HCT116 (cell line): ENCODE data around the gene HNRNPL. TPM values are rescaled to one million over a fixed set of nuclear protein-coding genes. Genes with fewer than 3 reads are reported as not detected.

Experiments
- ATAC-seq: fragments of 200-7000 bp; cut with Tn5 transposase; 2 replicates; pipeline ENCODE4 v1.9.1; 2020; ENCODE audit warnings: mild to moderate bottlenecking, moderate library complexity
- BruUV-seq: library from RNA; stranded (reverse); fragments of 400-500 nt; replicated peaks from 2 replicates; lab custom pipeline; 2021; lab: Mats Ljungman, UMichigan
- CTCF ChIA-PET: fragments of 300-600 bp; sonication (Branson Sonifier 250); formaldehyde crosslinking; loops from one replicate; lab custom pipeline; 2021; ENCODE audit warnings: antibody characterized with exemption; lab: Charles Lee
- POLR2A ChIA-PET: fragments of 300-600, 350-600 bp; sonication (Branson Sonifier 250); formaldehyde crosslinking; loops from one replicate; lab custom pipeline; 2021; ENCODE audit warnings: antibody characterized with exemption; lab: Charles Lee
- RAD21 ChIA-PET, 2 experiments: fragments of 300-600 bp; sonication (Branson Sonifier 250); formaldehyde crosslinking; loops; one replicate each; lab custom pipeline; 2023; ENCODE audit warnings: low total read pairs in 2 of 2; ENCODE audit not compliant: uncharacterized antibody in 2 of 2, unreplicated experiment in 2 of 2, low non-redundant PET in 1 of 2; lab: Charles Lee
- DNase-seq: peaks from one replicate; pipeline ENCODE4 v3.0.0-alpha.2; 2010; ENCODE audit warnings: low read depth, low spot score
- H2AFZ ChIP-seq: fragments of 200-600 bp; shearing (Covaris generic), sonication (generic); 2 replicates; pipeline ENCODE4 v1.6.1; 2017; ENCODE audit warnings: low read depth, mixed run types, mixed read lengths, antibody characterized with exemption, low read length; ENCODE audit not compliant: poor library complexity, severe bottlenecking
- H3K27ac ChIP-seq: 2 replicates; pipeline ENCODE4 v1.5.1; 2012; ENCODE audit warnings: low read depth, low read length
- H3K27me3 ChIP-seq: fragments of 200-600 bp; sonication (generic); 2 replicates; pipeline ENCODE4 v1.6.1; 2016; ENCODE audit warnings: mixed run types, low read length, mixed read lengths; ENCODE audit not compliant: insufficient read depth
- H3K36me3 ChIP-seq, 2 experiments: fragments of 200-500 bp in 1 of 2; fragments of 200-600 bp in 1 of 2; sonication (Bioruptor generic) in 1 of 2; sonication (generic) in 1 of 2; 2 replicates each; pipeline versions ENCODE4 v1.5.1 to v1.6.1; 2014 to 2016; ENCODE audit warnings: low read length in 2 of 2, inconsistent platforms in 1 of 2, mixed read lengths in 1 of 2, mixed run types in 1 of 2; ENCODE audit not compliant: insufficient read depth in 2 of 2, control insufficient read depth in 1 of 2
- H3K4me1 ChIP-seq, 2 experiments: fragments of 200-600 bp in 1 of 2; sonication (generic) in 1 of 2; 2 replicates each; pipeline versions ENCODE4 v1.5.1 to v1.6.1; 2012 to 2017; ENCODE audit warnings: low read length in 2 of 2, inconsistent platforms in 1 of 2, mild to moderate bottlenecking in 1 of 2, mixed read lengths in 1 of 2, mixed run types in 1 of 2, moderate library complexity in 1 of 2; ENCODE audit not compliant: insufficient read depth in 2 of 2, control insufficient read depth in 1 of 2
- H3K4me2 ChIP-seq: fragments of 200-600 bp; sonication (generic); 2 replicates; pipeline ENCODE4 v1.6.1; 2017; ENCODE audit warnings: mixed run types, low read length, mixed read lengths
- H3K4me3 ChIP-seq, 2 experiments: fragments of 200-600 bp in 1 of 2; sonication (generic) in 1 of 2; replicated peaks in 1 of 2; 2 replicates each; pipeline ENCODE4 v1.5.1; 2011 to 2016; ENCODE audit warnings: low read length in 2 of 2, control low read depth in 1 of 2, low read depth in 1 of 2, mild to moderate bottlenecking in 1 of 2, mixed read lengths in 1 of 2, mixed run types in 1 of 2
- H3K79me2 ChIP-seq: fragments of 200-600 bp; sonication (generic); 2 replicates; pipeline ENCODE4 v1.6.1; 2017; ENCODE audit warnings: mild to moderate bottlenecking, mixed run types, low read length, moderate library complexity, mixed read lengths; ENCODE audit not compliant: insufficient read depth
- H3K9ac ChIP-seq: fragments of 200-600 bp; sonication (generic); 2 replicates; pipeline ENCODE4 v1.6.1; 2016; ENCODE audit warnings: low read length, mixed read lengths
- H3K9me2 ChIP-seq: fragments of 200-600 bp; sonication (generic), shearing (Covaris generic); 2 replicates; pipeline ENCODE4 v1.6.1; 2017; ENCODE audit warnings: mixed run types, mild to moderate bottlenecking, moderate library complexity; ENCODE audit not compliant: insufficient read depth
- H3K9me3 ChIP-seq, 2 experiments: fragments of 200-500 bp in 1 of 2; fragments of 200-600 bp in 1 of 2; sonication (Bioruptor generic) in 1 of 2; sonication (generic) in 1 of 2; 2 replicates each; pipeline ENCODE4 v1.6.1; 2014 to 2017; ENCODE audit warnings: low read length in 2 of 2, mixed read lengths in 2 of 2, inconsistent platforms in 1 of 2, low read depth in 1 of 2, mild to moderate bottlenecking in 1 of 2, mixed run types in 1 of 2, moderate library complexity in 1 of 2; ENCODE audit not compliant: control insufficient read depth in 1 of 2, insufficient read depth in 1 of 2
- H4K20me1 ChIP-seq: fragments of 200-600 bp; sonication (generic), shearing (Covaris generic); 2 replicates; pipeline ENCODE4 v1.6.1; 2017; ENCODE audit warnings: mixed run types, mild to moderate bottlenecking, moderate library complexity; ENCODE audit not compliant: insufficient read depth
- CEBPB ChIP-seq: IDR thresholded peaks from 2 replicates; pipeline ENCODE4 v1.6.1; 2012; ENCODE audit warnings: low read depth
- EZH2 ChIP-seq: fragments of 200-600 bp; sonication (generic); IDR thresholded peaks from 2 replicates; pipeline ENCODE4 v1.6.1; 2017; ENCODE audit warnings: antibody characterized with exemption, mixed run types
- EZH2phosphoT487 ChIP-seq: fragments of 200-600 bp; IDR thresholded peaks from 2 replicates; pipeline ENCODE4 v1.6.1; 2018; ENCODE audit warnings: antibody characterized with exemption, borderline replicate concordance
- FOSL1 ChIP-seq: IDR thresholded peaks from 2 replicates; pipeline ENCODE4 v1.6.1; 2012; ENCODE audit warnings: low read depth
- POLR2AphosphoS5 ChIP-seq: IDR thresholded peaks from 2 replicates; pipeline ENCODE4 v1.6.1; 2011; ENCODE audit warnings: mild to moderate bottlenecking, low read depth, low read length, moderate library complexity
- RAD21 ChIP-seq: IDR thresholded peaks from 2 replicates; pipeline ENCODE4 v1.6.1; 2012; ENCODE audit warnings: low read depth, mild to moderate bottlenecking
- SP1 ChIP-seq: IDR thresholded peaks from 2 replicates; pipeline ENCODE4 v1.6.1; 2012; ENCODE audit warnings: low read depth
- TCF7L2 ChIP-seq: IDR thresholded peaks from 2 replicates; pipeline ENCODE4 v1.7.0; 2011; ENCODE audit warnings: borderline replicate concordance, inconsistent platforms; ENCODE audit not compliant: insufficient read depth, insufficient read length; ENCODE audit errors: extremely low read depth
- ZFX ChIP-seq: fragments of 450-650 bp; IDR thresholded peaks from 2 replicates; pipeline ENCODE4 v1.6.1; 2017
- ZNF274 ChIP-seq: fragments of 200-500 bp; sonication (Bioruptor generic); IDR thresholded peaks from 2 replicates; pipeline ENCODE4 v1.6.1; 2014; ENCODE audit warnings: mild to moderate bottlenecking, low read depth, low read length, inconsistent platforms
- intact Hi-C: fragments of 100-400 bp; cut with micrococcal nuclease; formaldehyde crosslinking; loops from 2 replicates; pipeline ENCODE4 v1.10.0; 2022
- total RNA-seq: library from RNA; stranded (reverse); gene quantifications from one replicate; pipeline ENCODE4 v1.2.1, GENCODE V29; 2021; ENCODE audit not compliant: unreplicated experiment
- TF ChIP-seq, protein P1 (sequence below): IDR thresholded peaks from 2 replicates; pipeline ENCODE4 v1.6.1; 2012; ENCODE audit warnings: low read depth
- TF ChIP-seq, protein P2 (sequence below): IDR thresholded peaks from 2 replicates; pipeline ENCODE4 v1.6.1; 2012
- TF ChIP-seq, protein P3 (sequence below), 3 experiments: fragments of 200-600 bp in 1 of 3; sonication (generic) in 1 of 3; IDR thresholded peaks in 2 of 3; conservative IDR thresholded peaks in 1 of 3; 2 replicates each; pipeline ENCODE4 v1.5.1; 2012 to 2017; ENCODE audit warnings: low read depth in 2 of 3, low read length in 2 of 3, antibody characterized with exemption in 1 of 3, borderline replicate concordance in 1 of 3, control low read depth in 1 of 3, mild to moderate bottlenecking in 1 of 3, mixed read lengths in 1 of 3, mixed run types in 1 of 3, moderate library complexity in 1 of 3; ENCODE audit not compliant: insufficient read depth in 1 of 3

HNRNPL gene
- total RNA-seq, 1 experiment from 2014 or later, result 551 TPM

DNA sequence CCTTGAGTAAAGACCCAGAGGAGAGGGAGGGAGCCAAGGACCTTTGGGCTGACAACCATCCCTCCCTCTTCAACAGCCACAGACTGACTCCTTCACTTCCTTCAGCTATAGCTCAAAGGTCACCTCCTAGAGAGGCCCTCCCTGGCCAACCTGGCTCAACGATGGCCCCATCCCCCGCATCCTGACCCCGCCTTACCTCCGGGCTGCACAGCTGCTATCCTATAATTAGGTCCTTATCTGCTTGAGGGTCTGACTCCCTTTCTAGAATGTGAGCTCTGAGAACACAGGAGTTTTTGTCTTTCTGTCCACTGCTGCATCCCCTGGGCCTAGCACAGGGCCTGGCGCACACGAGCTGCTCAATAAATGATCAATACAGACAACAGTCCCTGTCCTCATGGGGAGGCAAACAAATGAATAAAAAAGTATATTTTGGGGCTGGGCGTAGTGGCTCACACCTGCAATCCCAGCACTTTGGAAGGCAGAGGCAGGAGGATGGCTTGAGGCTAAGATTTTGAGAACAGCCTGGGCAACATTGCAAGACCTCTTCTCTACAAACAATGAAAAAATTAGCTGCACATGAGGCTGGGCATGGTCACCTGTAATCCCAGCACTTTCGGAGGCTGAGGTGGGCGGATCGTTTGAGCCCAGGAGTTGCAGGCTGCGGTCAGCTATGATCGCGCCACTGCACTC is 30.4 kb downstream of the HNRNPL start:
- CTCF ChIA-PET, result no interaction called here
- H3K4me1 ChIP-seq, result peaks cover 0 to 11% of the 10 kb centered on the region in 2 experiments; a peak in 1 of 4 replicates

More for the DNA sequence above, 30.4 kb downstream of the HNRNPL start:
- no peaks in the 10 kb centered on the region for H4K20me1 ChIP-seq
- no peak overlapping the region for H3K9ac ChIP-seq
- peaks cover 17% of the 10 kb centered on the region for H3K79me2 ChIP-seq
- H3K9me2 ChIP-seq, result no peaks in the 10 kb centered on the region
- TF ChIP-seq ZFX, result no peak
- TF ChIP-seq ZNF274, result no peak
- TF ChIP-seq EZH2phosphoT487, result no peak
- TF ChIP-seq RAD21, result no peak
- TF ChIP-seq, protein P1, sequence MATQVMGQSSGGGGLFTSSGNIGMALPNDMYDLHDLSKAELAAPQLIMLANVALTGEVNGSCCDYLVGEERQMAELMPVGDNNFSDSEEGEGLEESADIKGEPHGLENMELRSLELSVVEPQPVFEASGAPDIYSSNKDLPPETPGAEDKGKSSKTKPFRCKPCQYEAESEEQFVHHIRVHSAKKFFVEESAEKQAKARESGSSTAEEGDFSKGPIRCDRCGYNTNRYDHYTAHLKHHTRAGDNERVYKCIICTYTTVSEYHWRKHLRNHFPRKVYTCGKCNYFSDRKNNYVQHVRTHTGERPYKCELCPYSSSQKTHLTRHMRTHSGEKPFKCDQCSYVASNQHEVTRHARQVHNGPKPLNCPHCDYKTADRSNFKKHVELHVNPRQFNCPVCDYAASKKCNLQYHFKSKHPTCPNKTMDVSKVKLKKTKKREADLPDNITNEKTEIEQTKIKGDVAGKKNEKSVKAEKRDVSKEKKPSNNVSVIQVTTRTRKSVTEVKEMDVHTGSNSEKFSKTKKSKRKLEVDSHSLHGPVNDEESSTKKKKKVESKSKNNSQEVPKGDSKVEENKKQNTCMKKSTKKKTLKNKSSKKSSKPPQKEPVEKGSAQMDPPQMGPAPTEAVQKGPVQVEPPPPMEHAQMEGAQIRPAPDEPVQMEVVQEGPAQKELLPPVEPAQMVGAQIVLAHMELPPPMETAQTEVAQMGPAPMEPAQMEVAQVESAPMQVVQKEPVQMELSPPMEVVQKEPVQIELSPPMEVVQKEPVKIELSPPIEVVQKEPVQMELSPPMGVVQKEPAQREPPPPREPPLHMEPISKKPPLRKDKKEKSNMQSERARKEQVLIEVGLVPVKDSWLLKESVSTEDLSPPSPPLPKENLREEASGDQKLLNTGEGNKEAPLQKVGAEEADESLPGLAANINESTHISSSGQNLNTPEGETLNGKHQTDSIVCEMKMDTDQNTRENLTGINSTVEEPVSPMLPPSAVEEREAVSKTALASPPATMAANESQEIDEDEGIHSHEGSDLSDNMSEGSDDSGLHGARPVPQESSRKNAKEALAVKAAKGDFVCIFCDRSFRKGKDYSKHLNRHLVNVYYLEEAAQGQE, result no peak
- no peak for TF ChIP-seq TCF7L2
- no peak for TF ChIP-seq FOSL1
- TF ChIP-seq, protein P2, sequence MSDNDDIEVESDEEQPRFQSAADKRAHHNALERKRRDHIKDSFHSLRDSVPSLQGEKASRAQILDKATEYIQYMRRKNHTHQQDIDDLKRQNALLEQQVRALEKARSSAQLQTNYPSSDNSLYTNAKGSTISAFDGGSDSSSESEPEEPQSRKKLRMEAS, result no peak
- TF ChIP-seq CEBPB, result no peak
- no peak for TF ChIP-seq EZH2
- TF ChIP-seq, protein P3, sequence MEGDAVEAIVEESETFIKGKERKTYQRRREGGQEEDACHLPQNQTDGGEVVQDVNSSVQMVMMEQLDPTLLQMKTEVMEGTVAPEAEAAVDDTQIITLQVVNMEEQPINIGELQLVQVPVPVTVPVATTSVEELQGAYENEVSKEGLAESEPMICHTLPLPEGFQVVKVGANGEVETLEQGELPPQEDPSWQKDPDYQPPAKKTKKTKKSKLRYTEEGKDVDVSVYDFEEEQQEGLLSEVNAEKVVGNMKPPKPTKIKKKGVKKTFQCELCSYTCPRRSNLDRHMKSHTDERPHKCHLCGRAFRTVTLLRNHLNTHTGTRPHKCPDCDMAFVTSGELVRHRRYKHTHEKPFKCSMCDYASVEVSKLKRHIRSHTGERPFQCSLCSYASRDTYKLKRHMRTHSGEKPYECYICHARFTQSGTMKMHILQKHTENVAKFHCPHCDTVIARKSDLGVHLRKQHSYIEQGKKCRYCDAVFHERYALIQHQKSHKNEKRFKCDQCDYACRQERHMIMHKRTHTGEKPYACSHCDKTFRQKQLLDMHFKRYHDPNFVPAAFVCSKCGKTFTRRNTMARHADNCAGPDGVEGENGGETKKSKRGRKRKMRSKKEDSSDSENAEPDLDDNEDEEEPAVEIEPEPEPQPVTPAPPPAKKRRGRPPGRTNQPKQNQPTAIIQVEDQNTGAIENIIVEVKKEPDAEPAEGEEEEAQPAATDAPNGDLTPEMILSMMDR (IDR thresholded peaks at IDR 0.05 in 2 of 3, conservative IDR thresholded peaks at IDR 0.05 in 1 of 3; ENCODE audit: borderline replicate concordance in 1 of 3, insufficient read depth in 1 of 3, low read depth in 2 of 3, low read length in 2 of 3), result no peak
- TF ChIP-seq POLR2AphosphoS5, result no peak
- no peak for TF ChIP-seq SP1
- no peaks in the 10 kb centered on the region for H3K9me3 ChIP-seq
- no peaks in the 10 kb centered on the region for H3K36me3 ChIP-seq
- ChIA-PET POLR2A (no interaction called here), RAD21 (no interaction called here)
- H3K4me2 ChIP-seq, result no peak overlapping the region
- H3K27ac ChIP-seq, result no peak overlapping the region
- intact Hi-C loops, result no loop called here
- no peak overlapping the region for H2AFZ ChIP-seq
- no peak for ATAC-seq
- no peaks in the 10 kb centered on the region for H3K27me3 ChIP-seq
- no peak overlapping the region for H3K4me3 ChIP-seq
- no TSS peak for BruUV-seq
- no peak for DNase-seq
